ENCODE data around the gene ALG12.

Gene ALG12

GRCh38 chr22:49936973-49937757 is 18.9 kb upstream of the ALG12 start:
- Histone ChIP-seq H2AFZ (ENCODE audit: low read length) (0 out of 2 replicates have a peak overlapping the region, but pooled peaks have one; percentile 43), H3K4me3 (ENCODE audit: low read length) (no peak overlapping the region), H4K20me1 (ENCODE audit: insufficient read depth, low read length) (no peaks in the 10 kb centered on the region), H3K9me2 (replicated peaks; ENCODE audit: insufficient read depth, low read length) (no peaks in the 10 kb centered on the region), H3F3A (ENCODE audit: insufficient read depth, low read length) (peaks cover 14% of the 10 kb centered on the region; the same call in 1 of the 2 replicates), H3K9me3 (replicated peaks; ENCODE audit: insufficient read depth, low read length) (no peaks in the 10 kb centered on the region), H3K27ac (ENCODE audit: low read length) (peak overlapping the region; percentile 88; the same call in 1 of the 2 replicates), H3K36me3 (replicated peaks; ENCODE audit: insufficient read depth, low read length) (no peaks in the 10 kb centered on the region), H3K4me2 (ENCODE audit: low read depth, low read length) (peak overlapping the region; percentile 72; the same call in 1 of the 2 replicates), H3K9ac (ENCODE audit: low read length) (peak overlapping the region; percentile 65; the same call in 1 of the 2 replicates), H3K4me1 (ENCODE audit: low read length) (peaks cover 19% of the 10 kb centered on the region), H3K79me2 (ENCODE audit: low read length) (no peaks in the 10 kb centered on the region), H3K27me3 (replicated peaks; ENCODE audit: insufficient read depth, low read length) (no peaks in the 10 kb centered on the region)
- TF ChIP-seq EZH2phosphoT487 (IDR thresholded peaks at IDR 0.05; ENCODE audit: low read length) = no peak
- TF ChIP-seq, protein P1, sequence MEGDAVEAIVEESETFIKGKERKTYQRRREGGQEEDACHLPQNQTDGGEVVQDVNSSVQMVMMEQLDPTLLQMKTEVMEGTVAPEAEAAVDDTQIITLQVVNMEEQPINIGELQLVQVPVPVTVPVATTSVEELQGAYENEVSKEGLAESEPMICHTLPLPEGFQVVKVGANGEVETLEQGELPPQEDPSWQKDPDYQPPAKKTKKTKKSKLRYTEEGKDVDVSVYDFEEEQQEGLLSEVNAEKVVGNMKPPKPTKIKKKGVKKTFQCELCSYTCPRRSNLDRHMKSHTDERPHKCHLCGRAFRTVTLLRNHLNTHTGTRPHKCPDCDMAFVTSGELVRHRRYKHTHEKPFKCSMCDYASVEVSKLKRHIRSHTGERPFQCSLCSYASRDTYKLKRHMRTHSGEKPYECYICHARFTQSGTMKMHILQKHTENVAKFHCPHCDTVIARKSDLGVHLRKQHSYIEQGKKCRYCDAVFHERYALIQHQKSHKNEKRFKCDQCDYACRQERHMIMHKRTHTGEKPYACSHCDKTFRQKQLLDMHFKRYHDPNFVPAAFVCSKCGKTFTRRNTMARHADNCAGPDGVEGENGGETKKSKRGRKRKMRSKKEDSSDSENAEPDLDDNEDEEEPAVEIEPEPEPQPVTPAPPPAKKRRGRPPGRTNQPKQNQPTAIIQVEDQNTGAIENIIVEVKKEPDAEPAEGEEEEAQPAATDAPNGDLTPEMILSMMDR (IDR thresholded peaks at IDR 0.05; ENCODE audit: low read length) = no peak
- TF ChIP-seq EZH2 (optimal IDR thresholded peaks at IDR 0.05; ENCODE audit: low read depth, low read length) = no peak
- no peak for DNase-seq

- Histone ChIP-seq H4K20me1 (ENCODE audit: insufficient read depth, low read length) (no peaks in the 10 kb centered on the region), H3K9me2 (replicated peaks; ENCODE audit: insufficient read depth, low read length) (no peaks in the 10 kb centered on the region), H3K9ac (ENCODE audit: low read length) (peak overlapping the region; percentile 65), H3K27ac (ENCODE audit: low read length) (peak overlapping the region; percentile 88), H3K4me2 (ENCODE audit: low read depth, low read length) (peak overlapping the region; percentile 72; the same call in 1 of the 2 replicates), H3K9me3 (replicated peaks; ENCODE audit: insufficient read depth, low read length) (no peaks in the 10 kb centered on the region), H3K36me3 (replicated peaks; ENCODE audit: insufficient read depth, low read length) (no peaks in the 10 kb centered on the region), H3K4me1 (ENCODE audit: low read length) (peaks cover 24% of the 10 kb centered on the region), H3K27me3 (replicated peaks; ENCODE audit: insufficient read depth, low read length) (no peaks in the 10 kb centered on the region), H2AFZ (ENCODE audit: low read length) (peak overlapping the region; percentile 43), H3K4me3 (ENCODE audit: low read length) (peak overlapping the region; percentile 54), H3F3A (ENCODE audit: insufficient read depth, low read length) (peaks cover 19% of the 10 kb centered on the region; the same call in 1 of the 2 replicates), H3K79me2 (ENCODE audit: low read length) (no peaks in the 10 kb centered on the region)
- TF ChIP-seq EZH2 (optimal IDR thresholded peaks at IDR 0.05; ENCODE audit: low read depth, low read length) = no peak
- TF ChIP-seq EZH2phosphoT487 (IDR thresholded peaks at IDR 0.05; ENCODE audit: low read length) = no peak
- TF ChIP-seq, protein P1 (IDR thresholded peaks at IDR 0.05; ENCODE audit: low read length) = no peak
- DNase-seq = peak; percentile 87
Measured at GRCh38 chr22:49936018-49936972, 18.1 kb upstream of the ALG12 start.

GRCh38 chr22:49935561-49935960 is 17.3 kb upstream of the ALG12 start:
- no peak for DNase-seq
- Histone ChIP-seq H3K36me3 (replicated peaks; ENCODE audit: insufficient read depth, low read length) (no peaks in the 10 kb centered on the region), H3K79me2 (ENCODE audit: low read length) (no peaks in the 10 kb centered on the region), H3K4me3 (ENCODE audit: low read length) (no peak overlapping the region), H3K4me2 (ENCODE audit: low read depth, low read length) (no peak overlapping the region), H3K4me1 (ENCODE audit: low read length) (peaks cover 32% of the 10 kb centered on the region), H2AFZ (ENCODE audit: low read length) (no peak overlapping the region), H3F3A (ENCODE audit: insufficient read depth, low read length) (peaks cover 26% of the 10 kb centered on the region; the same call in 1 of the 2 replicates), H3K27me3 (replicated peaks; ENCODE audit: insufficient read depth, low read length) (no peaks in the 10 kb centered on the region), H3K9ac (ENCODE audit: low read length) (no peak overlapping the region), H3K27ac (ENCODE audit: low read length) (no peak overlapping the region), H3K9me3 (replicated peaks; ENCODE audit: insufficient read depth, low read length) (no peaks in the 10 kb centered on the region), H4K20me1 (ENCODE audit: insufficient read depth, low read length) (no peaks in the 10 kb centered on the region), H3K9me2 (replicated peaks; ENCODE audit: insufficient read depth, low read length) (no peaks in the 10 kb centered on the region)
- TF ChIP-seq, protein P1 (IDR thresholded peaks at IDR 0.05; ENCODE audit: low read length) = no peak
- TF ChIP-seq EZH2phosphoT487 (IDR thresholded peaks at IDR 0.05; ENCODE audit: low read length) = no peak
- no peak for TF ChIP-seq EZH2 (optimal IDR thresholded peaks at IDR 0.05; ENCODE audit: low read depth, low read length)
